HK-2 (cell line): ENCODE measurements around the gene ACSL3.

ENCODE experiments used
- DNase-seq: peaks from one replicate; pipeline ENCODE4 v3.0.0-alpha.2; 2018; ENCODE audit not compliant: unreplicated experiment

Gene ACSL3

DNA sequence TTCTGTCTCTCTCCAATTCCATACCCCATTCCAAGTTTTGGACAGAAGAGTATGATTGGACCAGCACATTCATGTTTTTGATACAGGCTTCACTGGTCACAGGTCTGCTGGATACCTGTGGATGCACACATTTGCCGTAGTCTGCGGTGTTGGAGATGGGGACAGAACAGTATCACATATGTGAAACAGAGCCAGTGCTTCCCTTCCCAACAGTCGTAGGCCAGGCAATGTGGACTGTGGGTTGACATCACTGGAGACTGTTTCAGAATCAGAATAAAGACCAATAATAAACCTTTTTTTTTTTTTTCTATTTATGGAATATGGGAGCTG is 18.7 kb downstream of the ACSL3 start:
- DNase-seq, result no peak

DNA sequence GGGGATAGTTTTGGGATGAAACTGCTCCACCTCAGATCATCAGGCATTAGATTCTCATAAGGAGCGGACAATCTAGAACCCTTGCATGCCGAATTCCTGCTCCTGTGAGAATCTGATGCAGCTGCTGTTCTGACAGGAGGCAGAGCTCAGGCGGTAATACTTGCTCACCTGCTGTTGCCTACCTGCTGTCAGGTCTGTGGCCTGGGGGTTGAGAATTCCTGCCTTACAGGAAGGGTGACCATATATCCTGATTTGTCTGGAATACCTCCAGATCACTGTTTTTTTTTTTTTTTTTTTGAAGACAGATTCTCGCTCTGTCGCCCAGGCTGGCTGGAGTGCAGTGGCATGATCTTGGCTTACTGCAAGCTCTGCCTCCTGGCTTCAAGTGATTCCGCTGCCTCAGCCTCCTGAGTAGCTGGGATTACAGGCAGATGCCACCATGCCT is 21.7 kb downstream of the ACSL3 start:
- DNase-seq, result no peak

DNA sequence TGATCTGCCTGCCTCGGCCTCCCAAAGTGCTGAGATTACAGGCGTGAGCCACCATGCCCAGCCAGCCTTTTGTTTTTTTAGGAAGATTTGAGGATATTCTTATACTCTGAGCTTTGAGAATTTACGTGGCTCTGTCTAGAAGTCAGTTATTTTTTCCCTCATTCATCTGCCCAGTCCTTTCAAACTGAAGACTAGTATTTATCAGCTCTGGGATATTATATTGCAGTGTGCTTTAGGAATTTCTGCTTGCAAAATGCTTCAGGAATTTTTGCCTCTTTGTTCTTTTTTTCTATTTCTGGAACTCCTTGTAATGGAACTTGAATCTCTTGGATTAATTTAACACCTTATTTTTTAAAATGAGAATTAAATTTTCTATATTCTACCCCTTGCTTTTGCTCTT is 22.6 kb downstream of the ACSL3 start:
- DNase-seq, result no peak

DNA sequence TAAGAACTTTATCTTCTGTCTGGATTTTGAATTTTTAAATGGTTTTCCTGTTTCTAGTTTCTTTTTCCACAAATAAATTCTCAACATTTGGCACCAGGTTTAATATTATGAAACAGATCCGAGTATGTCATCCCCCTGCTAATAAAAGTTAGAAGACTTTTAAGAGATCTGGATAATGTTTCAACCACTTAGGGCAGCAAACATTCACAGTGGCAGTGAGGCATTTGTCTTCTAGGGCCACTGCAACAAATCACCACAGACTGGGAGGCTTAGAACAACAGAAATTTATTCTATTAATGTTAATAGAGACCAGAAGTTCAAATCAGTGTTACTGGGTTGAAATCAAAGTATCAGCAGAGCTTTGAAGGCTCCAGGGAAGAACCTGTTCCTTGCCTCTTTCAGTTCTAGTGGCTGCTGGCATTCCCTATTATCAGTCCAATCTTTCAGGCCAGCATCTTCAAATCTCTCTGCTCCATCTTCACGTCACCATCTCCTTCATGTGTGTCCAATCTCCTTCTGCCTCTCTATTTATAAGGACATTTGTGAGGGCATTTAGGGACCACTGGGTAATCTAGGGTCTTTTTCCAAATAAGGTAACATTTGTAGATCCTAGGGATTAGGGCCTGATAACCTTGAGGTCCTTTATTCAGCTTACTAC is 23.4 kb downstream of the ACSL3 start:
- DNase-seq, result no peak

DNA sequence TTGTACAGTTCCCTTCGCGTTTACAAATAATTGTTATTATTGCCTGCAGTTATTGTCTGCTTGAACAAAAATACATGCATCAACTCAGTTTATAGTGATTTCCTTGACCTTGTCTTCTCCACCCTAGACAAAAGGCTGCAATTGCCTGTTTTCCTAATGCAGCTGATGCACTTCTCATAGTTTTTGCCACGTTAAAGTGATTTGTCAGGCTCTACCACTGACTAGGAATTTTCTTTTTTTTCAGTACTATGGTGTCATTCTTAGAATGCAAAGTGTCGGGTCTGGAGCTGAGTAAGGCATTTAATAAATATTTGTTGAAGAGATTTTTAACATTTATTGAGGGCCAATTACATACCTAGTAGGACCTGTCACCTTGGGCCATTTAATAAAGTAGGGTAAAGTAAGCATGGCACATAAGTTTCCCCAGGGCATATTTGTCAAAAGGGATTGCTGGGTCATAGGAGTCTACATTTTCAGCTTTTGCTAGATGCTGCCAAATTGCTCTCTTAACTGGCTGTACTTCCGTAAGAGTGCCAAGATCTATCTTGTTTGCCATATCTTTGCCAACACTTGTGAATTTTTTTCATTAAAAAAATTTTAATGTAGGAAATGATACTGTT is 24.1 kb downstream of the ACSL3 start:
- DNase-seq, result no peak

DNA sequence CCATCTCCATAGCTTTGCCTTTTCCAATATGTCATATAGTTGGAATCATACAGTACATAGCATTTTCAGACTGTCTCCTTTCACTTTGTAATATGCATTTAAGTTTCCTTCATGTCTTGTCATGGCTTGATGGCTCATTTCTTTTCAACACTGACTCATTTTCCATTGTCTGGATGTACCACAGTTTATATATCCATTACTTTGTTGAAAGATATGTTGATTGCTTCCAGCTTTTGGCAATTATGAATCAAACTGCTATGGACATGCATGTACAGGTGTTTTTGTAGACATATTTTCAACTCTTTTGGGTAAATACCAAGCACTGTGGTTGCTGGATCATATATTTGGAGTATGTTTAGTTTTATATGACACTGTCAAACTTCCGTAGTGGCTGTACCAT is 26.3 kb downstream of the ACSL3 start:
- DNase-seq, result no peak

DNA sequence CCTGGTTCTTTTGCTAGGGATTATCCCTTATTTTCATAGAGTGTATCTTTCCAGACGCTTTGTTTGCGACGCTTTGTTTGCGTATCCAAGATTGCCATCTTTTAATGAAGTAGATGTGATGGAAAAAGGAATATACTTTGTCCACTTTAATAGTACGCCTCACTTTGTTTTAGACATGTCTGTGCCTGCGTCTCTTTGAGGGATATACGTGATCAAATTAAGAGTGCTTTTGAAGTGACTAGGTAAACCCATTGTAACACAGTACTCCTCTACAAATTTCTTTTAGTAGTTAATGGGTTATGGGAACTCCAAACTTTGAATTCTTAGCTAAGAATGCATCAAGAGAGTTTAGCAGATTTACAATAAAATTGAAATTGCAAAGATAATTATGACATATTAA is 27.9 kb downstream of the ACSL3 start:
- DNase-seq, result no peak

DNA sequence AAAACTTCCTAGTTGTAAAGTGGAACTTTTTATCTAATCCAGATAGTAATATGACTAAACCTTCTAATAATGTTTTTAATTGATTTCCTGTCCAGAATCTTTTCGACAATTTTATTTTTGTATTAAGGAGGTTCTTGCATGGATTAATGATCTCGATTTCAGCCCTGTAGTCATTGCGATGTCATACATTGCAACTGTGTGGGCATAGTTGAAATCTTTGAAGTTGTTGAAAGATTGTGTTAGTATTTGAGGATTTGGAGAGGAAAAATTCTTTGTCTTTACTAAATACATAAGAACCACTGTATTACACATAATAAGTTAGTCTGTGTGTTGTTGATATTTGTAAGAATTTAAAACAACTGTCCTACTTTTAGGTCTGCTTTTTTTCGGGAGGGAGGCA is 31.1 kb downstream of the ACSL3 start:
- DNase-seq, result no peak

DNA sequence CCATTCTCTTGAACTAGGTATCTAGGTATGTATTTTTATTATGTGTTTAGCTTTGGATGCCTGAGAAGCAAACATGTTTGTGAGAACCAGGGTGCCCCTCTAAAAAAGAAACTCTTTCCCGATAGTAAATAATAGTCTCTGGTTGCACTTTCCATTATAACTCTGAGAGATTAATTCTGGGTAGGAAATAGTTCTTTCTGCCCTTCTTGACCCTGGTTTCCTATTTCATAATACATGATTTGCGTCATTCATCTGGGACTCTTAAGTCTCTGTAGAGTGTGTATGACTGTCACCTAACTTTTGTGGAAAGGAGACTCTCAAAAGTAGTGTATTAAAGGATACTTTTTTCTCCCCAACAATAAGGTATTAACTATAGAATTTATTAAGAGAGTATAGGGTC is 31.5 kb downstream of the ACSL3 start:
- no peak for DNase-seq

DNA sequence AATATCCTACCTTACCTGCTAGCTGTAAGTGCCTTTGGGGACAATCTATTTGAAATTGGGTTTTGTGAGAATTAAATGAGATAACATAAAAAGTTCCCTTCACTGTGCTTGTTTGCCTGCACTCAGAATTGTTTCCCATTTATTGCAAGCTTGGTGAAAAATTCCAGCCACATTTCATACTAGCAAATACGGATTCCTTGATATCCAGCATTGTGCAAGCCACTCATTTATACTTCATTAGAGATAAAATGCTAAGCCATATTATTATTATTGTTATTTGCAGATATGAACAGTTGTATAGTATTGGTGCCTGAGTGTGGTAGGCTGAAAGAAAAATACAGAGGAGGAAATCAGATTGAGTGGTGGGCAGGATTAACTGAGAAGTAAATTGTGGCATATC is 31.9 kb downstream of the ACSL3 start:
- no peak for DNase-seq

DNA sequence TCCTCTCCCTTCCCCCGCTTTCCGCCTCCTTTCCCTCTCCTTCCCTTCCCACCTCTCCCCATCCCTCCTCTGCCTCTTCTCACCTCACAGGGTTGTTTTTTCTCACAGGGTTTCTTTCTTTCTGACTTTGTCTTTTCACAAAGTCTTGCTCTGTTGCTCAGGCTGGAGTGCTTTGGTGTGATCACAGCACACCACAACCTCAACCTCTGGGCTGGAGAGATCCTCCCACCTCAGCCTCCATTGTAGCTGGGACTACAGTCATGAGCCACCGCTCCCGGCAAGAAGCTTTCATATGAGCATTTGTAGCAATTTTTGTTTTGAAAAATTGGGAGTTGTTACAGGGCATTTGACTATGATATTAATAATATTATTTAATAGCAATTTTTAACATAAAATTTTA is 32.9 kb downstream of the ACSL3 start:
- no peak for DNase-seq

DNA sequence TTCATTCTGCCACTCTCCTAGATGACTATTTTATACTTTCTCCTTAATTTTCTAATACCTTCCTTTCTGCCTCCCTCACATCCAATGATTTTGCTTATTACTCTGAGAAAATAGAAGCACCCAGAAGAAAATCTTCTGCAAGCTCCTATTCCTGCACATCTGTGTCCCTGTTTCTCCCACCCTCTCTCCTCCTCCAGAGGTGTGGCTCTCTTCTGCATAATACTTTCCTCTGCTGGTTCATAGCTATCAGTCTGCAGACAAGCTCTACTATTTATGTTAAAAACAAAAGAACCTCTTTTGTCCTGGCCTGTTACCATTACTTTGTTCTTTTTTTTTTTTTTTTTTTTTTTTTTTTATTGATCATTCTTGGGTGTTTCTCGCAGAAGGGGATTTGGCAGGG is 34.3 kb downstream of the ACSL3 start:
- DNase-seq, result no peak

DNA sequence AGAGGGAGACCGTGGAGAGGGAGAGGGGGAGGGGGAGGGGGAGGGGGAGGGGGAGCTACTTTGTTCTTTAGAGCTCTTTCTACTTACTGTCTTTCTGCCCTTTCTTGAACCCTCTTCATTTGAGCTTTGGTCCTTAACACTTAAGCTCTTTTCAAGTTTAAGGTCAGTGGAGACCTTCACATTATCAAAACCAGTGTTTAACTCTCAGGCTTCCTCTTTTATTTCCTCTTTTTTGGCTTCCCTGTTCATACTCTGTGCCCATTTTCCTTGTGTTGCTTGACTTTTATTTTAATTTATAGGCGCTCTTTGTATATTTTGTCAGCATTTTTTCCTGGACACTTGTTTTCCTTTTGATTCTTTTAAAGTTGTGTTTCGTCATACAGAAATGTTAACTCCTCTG is 37.1 kb downstream of the ACSL3 start:
- DNase-seq, result no peak

DNA sequence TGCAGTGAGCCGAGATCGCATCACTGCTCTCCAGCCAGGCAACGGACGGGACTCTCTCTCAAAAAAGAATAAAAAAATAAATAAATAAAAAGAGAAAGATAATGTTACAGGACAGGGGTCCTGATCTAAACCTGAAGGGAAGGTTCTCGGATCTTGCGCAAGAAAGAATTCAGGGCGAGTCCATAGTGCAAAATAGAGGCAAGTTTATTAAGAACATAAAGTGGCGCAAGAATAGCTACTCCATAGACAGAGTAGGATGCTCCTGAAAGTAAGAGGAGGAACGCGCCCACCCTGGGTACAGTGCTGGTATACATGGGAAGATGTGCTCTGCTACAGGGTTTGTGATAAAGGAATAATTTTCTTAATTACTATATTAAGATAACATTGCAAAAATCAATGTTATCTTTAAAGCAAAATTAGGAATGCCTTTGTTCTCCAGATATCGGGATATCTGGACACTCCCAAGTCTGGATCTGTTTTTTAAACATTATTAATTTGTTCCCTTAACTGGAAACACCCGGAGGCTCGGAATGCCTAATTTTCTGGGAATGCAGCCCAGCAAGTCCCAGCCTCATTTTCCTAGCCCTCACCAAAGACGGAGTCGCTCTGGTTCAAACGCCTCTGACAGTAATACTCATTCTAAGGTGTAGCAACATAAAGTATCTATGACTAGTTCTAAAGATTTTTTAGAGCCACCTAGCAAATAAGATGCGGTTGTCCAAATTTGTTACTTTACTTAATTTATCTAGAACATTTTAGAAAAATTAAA is 38.8 kb downstream of the ACSL3 start:
- no peak for DNase-seq

DNA sequence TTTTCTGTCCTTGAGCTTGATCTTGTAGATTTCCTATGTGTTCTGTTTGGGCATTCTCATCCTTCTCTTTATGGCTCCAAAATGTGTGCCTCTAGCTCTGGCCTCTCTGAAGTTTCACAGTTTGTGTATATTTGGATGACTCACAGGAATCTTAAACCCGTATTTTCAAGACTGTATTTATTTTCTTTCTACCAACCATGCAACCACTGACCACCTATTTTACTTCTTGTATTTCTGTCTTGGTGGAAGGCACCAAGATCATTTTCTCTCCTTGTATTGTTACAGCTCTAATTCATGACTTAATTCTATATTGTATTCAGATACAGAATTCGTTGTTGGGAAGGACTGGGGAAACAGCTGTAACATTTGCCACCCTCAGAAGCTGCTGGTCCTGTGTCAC is 39.5 kb downstream of the ACSL3 start:
- no peak for DNase-seq

DNA sequence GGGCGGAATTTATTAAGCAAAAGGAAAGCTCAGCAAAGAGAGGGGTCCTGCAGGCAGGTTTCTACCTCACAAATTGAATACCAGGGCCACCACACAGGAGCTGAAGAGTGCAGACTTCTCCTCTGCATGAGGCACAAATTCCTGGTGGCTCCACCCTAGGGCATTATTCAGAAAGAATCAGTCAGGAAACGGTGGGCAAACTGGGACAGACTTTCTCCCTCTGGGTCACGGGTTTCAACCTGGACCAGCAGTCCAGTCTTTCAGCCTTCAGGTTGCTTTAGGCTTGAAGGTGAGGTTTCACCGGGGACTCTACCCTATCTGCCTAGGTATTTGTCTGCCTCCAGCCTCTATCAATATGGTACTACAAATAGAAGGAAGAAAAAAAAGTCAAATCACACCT is 41.8 kb downstream of the ACSL3 start:
- no peak for DNase-seq

DNA sequence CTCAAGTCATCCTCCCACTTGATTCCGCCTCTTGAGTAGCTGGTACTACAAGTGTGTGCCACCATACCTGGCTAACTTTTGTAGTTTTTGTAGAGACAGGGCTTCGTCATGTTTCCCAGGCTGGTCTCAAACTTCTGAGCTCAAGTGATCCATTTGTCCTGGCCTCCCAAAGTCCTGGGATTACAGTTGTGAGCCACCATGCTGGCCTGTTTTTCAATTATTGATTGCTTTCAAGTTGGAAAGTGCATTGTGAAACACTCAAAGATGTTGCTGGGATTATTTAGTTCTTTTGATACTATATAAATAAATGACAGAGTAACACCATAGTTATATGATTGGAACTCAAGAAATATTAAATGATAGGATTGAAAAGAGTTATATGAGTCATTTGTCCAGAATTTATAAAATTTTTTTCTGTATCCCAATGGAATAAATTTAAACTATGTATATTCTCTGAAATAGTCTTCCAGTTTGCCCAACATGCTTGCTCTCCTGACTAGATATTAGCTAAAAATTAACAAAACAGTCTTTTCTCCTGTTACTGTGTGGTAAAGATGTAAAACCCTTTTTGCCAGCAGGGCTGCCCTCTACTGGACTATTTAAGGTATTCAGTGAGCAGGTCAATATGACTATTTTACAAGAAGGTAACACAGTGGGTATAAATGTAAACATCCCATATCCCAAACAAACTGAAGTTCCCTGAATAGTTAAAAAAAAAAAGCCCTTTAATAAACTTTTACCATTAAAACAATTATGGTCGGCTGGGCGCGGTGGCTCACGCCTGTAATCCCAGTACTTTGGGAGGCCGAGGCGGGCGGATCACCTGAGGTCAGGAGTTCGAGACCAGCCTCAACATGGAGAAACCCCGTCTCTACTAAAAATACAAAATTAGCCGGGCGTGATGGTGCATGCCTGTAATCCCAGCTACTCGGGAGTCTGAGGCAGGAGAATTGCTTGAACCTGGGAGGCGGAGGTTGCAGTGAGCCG is 42.7 kb downstream of the ACSL3 start:
- peak; percentile 33 for DNase-seq

DNA sequence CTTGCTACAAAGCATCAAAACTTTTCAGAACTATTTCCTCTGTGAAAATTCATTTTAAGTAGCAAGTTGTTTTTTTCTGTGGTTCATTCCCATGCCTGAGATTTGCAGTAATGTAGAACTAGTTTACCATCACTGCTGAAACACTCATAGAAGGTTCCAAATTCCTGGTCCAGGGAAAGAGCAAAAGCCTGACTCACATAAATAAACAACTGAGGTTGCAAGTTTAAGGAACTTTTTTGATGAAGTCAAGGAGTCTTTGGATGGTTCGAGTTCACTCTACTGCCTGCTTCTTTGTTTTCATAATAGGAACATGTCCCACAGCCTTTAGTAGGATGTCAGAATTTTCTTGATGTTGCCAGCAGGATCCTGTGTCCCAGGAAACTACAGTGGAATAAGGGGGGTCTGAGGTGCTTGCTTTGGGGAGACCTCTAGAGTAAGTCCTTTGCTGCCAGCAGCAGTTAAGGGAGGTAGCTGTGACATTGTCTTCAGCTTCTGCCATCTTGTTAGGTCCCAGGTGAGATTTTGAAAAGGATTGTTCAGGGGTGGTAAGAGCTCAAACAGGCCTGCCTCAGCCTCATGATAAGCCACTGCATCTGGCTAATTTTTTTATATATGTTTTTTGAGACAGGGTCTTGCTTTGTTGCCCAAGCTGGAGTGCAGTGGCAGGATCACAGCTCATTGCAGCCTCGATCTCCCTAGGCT is 43.9 kb downstream of the ACSL3 start:
- no peak for DNase-seq

DNA sequence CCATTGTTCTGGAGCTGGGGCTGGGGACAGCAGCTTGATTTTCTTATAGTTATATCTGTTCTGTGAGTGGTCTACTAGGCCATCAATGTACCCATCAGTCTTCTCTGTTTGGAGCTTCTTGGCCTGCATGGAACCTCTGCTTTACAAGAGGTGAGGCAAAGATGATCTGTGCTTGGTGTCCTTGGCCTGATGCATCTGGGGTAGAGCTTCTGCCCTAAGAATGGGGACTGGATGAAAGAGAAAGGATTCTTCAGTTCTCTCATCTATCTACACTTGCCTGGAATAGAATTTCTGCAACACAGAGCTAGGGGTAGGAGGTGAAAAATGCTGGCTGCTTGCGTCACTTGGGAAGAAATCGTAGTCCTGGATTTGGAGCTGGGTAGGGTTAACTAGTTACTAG is 46.2 kb downstream of the ACSL3 start:
- DNase-seq, result no peak

DNA sequence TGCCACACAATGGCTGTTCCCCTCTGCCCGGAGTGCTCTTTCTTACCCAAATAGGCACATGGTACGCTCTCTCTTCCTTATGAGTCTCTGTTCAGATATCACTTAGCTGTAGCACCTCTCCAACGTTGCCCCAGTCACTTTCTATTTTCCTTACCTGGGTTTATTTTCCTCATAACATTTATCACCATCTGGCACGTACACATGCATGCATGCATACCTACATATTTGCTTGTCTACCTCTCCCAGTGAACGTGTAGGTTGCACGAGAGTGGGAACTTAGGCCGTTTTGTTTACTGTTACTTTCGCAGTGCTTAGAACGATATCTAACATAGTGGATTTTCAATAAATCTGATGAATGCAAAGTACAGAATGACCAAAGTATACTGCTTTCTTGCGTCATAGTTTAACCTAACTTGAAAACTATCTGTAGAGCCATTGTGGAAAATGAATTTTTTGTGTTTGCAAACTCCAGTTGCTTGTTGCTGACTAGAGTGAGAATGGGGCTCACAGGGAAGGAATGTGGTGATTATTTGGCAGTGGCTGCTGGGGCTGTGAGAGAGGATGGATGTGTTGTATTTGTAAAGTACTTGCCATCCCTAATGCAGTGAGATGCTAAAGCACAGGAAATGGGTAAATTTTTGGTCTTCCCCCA is 47.1 kb downstream of the ACSL3 start:
- DNase-seq, result no peak

DNA sequence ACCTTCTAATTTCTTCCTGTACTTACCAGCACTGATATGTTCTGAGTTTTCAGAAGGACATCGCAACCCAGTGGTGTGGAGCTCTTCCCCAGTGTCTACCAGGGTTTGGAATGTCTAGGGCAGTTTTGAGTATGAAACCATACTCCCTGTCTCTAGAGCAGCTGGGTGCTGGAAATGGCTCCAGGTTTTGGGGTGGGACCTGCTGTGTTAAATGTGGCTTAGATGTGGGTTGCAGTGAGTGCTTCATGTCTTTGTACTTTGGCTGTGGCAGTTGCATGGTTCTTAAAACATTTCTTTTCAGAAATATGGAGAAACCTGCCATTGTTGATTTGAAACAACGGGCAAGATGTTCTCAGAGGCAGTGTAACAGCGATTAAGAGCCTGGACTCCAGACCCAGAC is 48.5 kb downstream of the ACSL3 start:
- DNase-seq, result no peak
